Right lobe of liver (tissue), 4 donors: ENCODE results near the gene LTBP1.

Experiments
- POLR2A ChIP-seq: fragments of 450-650 bp; IDR thresholded peaks from one replicate; pipeline ENCODE4 v1.6.1; 2017; ENCODE audit warnings: antibody characterized with exemption, mild to moderate bottlenecking
- TF ChIP-seq, protein P1 (sequence below), 4 donors: fragments of 200-600 bp in 3 of 4; fragments of 450-650 bp in 1 of 4; IDR thresholded peaks; one replicate each; pipeline versions ENCODE4 v1.5.1 to v1.8.0; 2016 to 2022; ENCODE audit warnings: antibody characterized with exemption in 4 of 4, mild to moderate bottlenecking in 2 of 4
- donor health status: DM: no; HTN: no; CAD: no.
- donor health status: DM: no; HTN: no; CAD: no.
- donor health status: DM: no; HTN: yes; CAD: no.

DNA sequence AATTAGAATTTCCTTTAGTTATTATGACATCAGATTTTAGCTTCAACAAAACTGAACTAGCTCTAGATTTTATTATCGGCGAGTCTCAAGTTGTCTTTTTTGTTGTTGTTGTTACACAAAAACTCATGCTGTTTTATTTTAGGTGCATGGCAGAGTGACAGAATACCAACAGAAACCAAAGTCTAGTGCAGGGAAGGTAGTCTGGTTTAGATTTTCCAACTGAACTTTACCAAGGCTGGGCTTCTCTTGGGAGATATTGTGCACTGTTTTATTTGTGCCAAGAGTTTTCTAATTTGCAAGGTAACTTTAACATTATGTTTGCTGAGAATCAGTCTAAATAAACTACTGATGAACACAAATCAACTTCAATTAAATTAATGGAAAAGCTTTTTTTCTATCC is 486.1 kb downstream of the LTBP1 start:
- no peak for TF ChIP-seq POLR2A
- TF ChIP-seq, protein P1, sequence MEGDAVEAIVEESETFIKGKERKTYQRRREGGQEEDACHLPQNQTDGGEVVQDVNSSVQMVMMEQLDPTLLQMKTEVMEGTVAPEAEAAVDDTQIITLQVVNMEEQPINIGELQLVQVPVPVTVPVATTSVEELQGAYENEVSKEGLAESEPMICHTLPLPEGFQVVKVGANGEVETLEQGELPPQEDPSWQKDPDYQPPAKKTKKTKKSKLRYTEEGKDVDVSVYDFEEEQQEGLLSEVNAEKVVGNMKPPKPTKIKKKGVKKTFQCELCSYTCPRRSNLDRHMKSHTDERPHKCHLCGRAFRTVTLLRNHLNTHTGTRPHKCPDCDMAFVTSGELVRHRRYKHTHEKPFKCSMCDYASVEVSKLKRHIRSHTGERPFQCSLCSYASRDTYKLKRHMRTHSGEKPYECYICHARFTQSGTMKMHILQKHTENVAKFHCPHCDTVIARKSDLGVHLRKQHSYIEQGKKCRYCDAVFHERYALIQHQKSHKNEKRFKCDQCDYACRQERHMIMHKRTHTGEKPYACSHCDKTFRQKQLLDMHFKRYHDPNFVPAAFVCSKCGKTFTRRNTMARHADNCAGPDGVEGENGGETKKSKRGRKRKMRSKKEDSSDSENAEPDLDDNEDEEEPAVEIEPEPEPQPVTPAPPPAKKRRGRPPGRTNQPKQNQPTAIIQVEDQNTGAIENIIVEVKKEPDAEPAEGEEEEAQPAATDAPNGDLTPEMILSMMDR (IDR thresholded peaks at IDR 0.05) = no peak
